Activated CD8-positive, alpha-beta memory T cell treated with anti-CD3 and anti-CD28 coated beads for 48 hours (primary cell): ENCODE results near the gene HDAC9.

Experiments used
- DNase-seq, 3 experiments: peaks; one replicate each; pipeline ENCODE4 v3.0.0-alpha.2; 2020; ENCODE audit warnings: low read depth in 2 of 3, low spot score in 2 of 3

HDAC9 gene

DNA sequence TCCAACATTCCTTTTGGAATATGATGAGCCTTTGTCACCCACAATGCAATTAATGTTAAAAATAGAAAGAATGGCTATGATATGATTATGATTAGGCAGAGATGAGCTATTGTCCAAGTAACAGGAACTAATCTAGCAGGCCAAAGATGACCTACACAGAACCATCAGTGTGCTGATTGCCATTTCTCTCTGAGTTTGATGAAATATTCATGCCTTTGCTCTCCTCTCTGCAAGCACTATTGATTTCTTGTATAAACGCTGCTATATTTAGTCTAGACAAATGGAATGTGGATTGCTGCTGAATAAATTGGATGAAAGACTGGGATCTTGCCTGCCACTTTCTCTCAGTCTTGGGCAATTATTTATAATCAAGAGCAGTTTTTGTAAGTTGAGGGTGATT lies 85.4 kb downstream of the HDAC9 start:
- no peak for DNase-seq

DNA sequence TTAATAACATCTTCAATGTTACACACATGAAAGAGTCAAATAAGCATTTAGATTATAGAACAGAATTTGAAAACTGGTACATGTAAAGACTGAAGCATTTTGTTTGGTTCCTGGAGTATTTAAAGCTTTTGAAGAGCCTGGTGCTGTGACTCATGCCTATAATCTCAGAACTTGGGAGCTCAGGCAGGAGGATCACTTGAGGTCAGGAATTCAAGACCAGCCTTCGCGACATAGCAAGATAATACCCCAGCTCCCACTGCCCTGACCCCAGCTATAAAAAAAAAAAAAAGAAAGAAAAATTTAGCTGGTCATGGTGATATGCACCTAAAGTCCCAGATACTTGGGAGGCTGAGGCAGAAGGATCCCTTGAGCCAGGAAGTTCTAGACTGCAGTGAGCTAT lies 87.8 kb downstream of the HDAC9 start:
- no peak for DNase-seq

DNA sequence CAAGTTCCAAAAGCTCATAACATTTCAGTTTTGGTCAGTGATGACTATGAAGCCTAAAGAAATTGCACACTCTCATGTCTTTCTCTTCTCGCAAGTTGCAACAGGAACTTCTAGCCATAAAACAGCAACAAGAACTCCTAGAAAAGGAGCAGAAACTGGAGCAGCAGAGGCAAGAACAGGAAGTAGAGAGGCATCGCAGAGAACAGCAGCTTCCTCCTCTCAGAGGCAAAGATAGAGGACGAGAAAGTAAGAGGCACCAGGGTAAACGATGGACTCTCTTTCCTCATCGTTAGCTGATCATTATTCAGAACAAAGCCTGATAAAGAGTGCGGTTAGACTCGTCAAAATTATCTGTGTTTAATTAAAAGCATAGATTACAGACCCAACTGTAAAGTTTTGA lies 94.7 kb downstream of the HDAC9 start:
- no peak for DNase-seq

DNA sequence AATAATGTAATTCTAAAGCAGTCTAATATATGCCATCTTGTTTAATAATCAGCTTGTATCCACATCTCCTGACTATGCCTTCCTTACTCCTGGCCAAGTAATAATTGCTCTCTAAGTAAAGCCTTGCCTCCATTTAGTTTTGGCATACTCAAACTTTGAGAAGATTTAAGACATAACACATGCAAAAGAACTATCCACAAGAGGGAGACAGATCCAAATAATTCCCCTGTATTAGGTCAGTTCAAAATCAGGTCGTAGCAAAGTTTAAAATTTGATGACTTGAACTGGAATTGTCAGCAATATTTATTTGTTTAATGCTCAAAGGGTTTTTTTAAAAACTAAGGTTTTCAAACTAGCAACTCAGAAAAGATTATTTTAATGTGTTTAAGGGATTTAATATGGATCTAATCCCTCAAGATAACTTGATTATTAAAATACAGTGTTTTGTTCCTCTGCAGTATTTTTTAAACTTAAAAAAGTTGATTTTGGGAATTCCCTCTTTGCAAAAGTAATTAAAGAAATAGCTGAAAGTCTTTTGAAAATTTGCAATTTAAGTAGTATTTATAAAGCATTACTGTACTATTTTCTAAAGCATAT lies 95.3 kb downstream of the HDAC9 start:
- no peak for DNase-seq

DNA sequence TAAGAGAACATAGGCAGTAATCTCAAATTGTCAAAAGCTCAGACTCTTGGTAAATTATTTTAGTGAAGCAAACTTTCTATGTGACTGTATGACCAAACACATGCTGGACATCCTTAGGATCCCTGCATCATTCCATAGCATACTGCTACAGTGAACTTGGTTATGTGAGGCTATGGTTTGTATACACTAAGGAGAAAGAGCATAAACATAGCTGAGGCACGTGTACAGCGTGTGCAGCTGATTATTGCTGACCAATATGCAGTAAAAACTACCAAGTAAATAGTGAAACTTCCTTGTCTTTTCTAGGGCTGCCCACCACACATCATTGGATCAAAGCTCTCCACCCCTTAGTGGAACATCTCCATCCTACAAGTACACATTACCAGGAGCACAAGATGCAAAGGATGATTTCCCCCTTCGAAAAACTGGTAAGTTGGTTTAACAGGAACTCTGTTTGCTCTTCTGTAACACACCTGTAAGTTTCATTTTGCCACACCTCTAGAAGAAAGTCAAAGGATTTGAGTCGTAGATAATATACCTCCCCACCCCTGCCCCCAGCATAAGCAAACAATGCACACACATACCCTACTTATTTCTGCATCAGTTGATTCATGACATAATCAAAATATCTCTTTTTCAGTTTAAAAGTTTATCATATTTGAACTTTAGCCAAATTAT lies 98.2 kb downstream of the HDAC9 start:
- DNase-seq = no peak

DNA sequence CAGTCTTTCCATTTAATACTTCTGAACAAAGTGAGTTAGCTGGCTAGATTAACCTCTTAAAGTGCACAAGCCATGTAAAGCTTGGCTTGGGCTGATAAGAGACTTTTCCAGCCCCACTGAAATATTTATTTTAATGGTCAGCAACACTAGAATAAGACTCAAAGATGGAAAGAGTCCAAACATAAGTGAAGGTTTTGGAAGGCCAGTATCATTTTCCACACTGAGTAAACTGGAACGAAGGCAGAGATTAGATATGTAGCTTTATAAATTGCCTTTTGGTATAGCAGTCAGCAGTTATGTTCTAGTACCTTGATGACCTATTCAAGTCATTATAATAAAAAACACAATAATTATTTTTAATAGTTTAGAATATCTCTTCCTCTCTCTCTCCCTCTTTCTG lies 102.2 kb downstream of the HDAC9 start:
- DNase-seq = no peak

DNA sequence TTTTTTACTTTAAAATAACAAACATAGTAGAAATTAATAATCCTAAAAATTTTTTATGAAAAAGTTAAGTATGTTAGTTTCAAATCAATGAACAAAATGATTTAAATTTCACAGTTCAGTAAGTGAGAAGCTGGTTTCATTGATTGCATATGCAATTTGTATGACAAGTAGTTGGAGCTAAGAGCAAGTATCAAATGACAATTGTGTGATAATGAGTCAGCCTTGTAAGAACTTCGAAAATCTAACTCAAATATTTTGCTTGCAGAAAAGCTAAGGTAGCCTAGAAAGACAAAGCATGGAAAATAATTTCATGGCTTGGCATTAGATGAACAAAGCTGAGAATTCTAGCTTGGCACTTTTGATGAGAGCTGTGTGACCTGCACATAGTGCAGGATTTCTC lies 111.5 kb downstream of the HDAC9 start:
- DNase-seq = no peak

DNA sequence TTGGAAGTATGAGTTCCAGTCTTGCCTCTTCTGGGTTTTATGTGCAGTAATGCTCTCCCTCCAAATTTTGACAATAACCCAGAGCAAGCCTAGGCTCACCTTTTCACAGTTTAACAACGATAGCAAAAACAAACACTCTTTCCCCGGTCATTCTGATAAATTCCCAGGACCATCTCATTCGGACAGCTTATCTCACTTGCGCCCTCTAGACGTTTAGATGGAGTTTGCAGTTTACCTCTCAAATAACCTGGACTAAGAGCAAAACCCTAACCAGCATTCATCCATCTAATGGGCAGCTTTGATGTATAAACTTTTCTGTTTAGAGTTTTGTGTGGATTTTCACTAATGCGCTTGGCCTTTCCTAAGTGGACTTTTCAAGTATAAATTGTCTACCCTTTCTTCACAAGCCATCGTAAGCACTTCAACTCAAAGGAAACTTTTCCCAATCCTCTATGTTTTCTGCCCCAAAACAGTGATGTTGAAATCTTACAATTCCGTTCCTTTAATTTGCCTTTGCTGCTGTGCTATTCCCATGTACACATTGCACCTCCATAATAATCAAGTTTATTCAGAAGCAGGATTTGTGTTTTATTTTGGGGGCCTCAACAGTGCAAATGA lies 114.9 kb downstream of the HDAC9 start:
- no peak for DNase-seq

- no peak for DNase-seq
These were observed 119.3 kb downstream of the HDAC9 start for GRCh38 chr7:18614841-18615240.

GRCh38 chr7:18619311-18619710 lies 123.8 kb downstream of the HDAC9 start:
- DNase-seq = no peak

DNA sequence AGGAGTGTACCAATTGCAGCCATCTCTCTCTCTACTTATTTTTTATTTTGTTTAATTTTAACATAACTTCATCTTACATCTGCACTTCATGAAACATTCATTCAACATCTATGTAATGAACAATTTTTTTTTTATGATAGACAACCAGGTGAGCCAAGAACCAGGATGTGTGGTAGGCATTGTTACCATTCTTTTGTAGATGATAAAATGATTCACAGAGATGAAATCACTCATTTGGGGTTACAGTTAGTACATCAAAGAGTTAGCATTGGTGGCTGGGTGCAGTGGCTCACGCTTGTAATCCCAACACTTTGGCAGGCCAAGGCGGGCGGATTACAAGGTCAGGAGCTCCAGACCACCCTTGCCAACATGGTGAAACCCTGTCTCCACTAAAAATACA lies 127.8 kb downstream of the HDAC9 start:
- DNase-seq = no peak

GRCh38 chr7:18624459-18624858 lies 128.9 kb downstream of the HDAC9 start:
- no peak for DNase-seq

- DNase-seq = no peak
These were observed 130.5 kb downstream of the HDAC9 start for GRCh38 chr7:18626086-18626485.

DNA sequence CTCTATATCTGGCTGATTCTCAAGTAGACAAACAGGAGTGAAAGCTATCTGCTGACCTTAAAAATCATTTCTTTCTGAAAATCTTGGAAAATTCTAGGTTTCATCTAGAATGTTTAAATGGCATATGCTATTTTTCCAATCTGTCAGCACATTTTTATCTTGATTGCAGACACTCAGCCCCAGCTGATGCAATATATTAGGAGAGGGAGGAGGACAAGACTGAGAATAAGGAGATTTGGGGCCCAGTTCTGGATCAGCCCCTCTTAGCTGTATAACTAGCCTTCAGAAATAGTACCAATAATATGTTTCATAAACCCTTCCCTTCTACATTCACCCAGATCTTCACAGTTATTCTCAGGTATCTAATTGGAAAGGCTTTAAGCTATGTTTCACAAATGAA lies 131.2 kb downstream of the HDAC9 start:
- no peak for DNase-seq

DNA sequence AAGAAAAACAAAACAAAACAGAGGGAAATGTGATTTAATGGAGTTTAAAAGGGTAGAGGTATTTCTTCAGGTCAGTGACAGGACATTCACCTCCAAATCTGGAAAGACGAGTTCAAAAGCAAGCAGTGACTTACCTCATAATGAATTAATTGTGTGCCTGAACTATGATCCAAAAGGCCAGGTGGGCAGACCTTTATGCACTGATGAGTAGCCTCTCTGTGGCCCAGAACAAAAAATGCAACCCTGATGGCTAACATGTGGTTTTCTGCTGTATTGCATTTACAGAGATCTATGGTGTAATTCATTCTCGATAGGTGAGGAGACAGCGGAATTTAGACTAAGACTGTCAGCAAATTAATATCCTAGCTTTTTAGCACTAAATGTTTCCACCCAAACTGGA lies 142.0 kb downstream of the HDAC9 start:
- no peak for DNase-seq

DNA sequence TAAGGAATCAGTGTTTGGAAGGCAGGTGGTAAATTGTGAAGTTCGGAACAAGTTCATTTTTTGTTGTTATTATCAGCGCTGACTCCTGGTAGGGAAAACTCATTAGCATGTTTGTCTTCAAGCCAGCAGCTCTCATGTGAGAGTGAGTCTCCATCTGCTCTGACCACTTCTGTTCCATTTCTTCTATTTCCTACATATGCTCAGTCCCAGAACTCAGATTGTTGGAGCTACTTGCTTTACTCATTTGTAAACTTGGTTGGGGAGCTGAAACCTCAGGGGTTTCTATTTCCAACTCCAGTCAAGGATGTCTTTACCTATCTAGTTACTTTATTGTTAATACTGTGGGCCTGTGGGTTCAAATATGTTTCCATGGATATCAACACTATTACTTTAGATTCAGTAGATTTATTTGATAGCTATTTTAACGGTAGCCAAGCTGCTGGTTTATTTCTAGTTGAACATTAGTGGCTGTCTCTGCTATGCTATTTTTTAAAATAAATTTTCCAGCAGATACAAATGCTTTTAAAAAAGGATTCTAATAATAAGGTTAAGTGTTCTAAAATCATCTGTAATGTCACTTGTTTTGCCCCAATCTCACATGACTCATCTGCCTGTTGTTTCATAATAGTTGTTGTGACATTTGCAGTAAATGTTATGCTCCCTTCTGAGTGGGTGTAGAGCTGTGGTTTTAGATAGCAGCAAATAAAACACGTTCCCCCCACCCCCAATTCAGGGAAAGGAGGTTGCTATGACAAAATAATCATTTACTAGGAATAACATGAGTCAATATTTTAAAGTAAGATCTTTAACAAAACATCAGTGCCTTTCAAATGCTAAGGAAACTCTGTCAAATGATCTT lies 143.3 kb downstream of the HDAC9 start:
- DNase-seq = no peak

DNA sequence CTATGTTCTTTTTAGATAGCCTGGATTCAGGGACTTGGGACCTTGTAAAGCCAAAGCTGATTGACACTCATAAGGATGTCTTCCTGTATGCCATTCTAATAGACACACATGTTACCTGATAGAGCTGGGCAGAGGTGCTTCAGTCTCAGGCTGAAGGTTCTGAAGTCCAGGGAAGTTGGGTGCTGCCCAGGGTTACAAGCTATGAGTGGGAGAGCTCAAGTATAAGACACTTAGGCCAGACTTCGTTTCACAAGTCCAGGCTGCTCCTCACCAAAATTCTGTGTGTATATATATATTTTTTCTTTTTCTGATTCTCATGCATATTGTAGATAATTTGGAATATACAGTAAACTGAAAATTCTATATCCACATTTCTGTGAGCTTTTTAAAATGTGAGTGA lies 144.2 kb downstream of the HDAC9 start:
- no peak for DNase-seq

DNA sequence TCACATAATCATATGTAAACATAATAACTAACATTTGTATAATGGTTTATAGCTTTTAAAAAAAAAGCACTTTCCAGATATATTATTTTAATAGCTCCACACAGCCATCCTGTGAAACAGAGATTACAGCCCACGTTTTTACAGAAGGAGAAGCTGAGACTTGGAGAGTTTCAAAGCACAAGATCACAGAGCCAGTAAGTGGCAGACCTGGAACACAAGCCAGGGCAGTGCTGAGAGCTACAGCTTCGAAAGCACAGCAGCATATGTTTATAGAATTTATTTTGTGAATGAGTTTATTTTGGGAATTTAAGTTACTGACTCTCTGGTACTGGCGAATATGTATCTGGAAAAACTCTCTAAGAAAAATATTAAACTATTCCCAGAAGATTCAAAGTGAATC lies 149.4 kb downstream of the HDAC9 start:
- no peak for DNase-seq

DNA sequence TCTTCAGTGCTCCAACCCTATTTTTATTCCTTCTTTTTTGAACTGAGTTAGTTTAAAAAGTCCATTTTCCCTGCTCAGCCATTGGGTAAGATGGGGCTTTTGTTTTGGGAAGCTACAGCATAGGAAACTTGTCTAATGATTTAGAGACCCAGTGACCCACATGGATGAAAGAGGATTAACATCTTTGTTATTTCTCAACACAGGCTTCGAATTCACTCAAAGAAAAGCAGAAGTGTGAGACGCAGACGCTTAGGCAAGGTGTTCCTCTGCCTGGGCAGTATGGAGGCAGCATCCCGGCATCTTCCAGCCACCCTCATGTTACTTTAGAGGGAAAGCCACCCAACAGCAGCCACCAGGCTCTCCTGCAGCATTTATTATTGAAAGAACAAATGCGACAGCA lies 152.0 kb downstream of the HDAC9 start:
- no peak for DNase-seq

DNA sequence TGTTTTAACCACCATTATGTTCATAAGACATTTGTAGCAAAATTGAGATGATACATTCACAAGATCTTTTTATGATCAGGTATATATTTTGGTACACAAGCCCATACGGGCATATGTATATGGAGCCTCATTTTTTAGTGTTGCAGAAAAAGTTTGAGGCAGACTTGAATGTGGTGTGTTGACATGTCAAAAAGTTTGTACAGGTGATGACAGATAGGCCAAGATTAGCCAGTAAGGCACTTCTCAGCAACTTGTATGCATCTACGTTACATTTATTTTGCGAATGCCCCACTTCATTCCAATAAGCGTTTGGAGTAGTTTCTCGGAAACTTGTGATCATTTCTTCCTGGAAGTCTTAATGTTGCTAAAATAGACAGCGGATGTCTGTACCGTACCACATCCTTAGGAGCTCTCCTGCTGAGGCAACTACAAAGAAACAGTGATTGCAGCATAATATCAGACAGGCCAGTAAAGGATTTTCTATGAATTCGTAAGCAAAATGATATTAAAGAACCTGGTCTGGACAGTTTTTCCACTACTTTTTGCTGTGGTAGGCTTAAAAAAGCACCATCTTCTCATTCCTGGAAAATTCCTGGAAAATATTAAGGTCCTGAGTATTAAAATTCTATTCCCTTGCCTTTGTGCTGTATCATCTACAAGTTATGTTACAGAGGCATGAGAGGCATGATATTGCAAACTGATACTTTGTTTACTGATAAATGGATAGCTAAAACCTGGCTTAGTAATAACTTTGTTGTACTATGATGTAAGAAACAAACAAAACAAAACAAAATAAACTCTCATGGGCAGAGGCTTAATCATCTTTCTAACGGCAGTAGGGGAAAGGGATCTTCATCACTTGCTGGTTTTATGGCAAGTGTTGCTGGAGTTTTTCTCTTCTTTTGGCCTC lies 153.6 kb downstream of the HDAC9 start:
- no peak for DNase-seq
